Heart right ventricle (tissue), 16 donors: ENCODE measurements around the gene PDE9A. TPM values are rescaled to one million over a fixed set of nuclear protein-coding genes. Genes with fewer than 3 reads are reported as not detected.

ENCODE experiments used
- ATAC-seq, 8 donors: fragments of 200-7000 bp; cut with Tn5 transposase; one replicate each; pipeline ENCODE4 v1.9.1; 2020; ENCODE audit warnings: mild to moderate bottlenecking in 8 of 8, moderate library complexity in 8 of 8, moderate number of reproducible peaks in 1 of 8
- DNase-seq, 2 donors: peaks; one replicate each; pipeline ENCODE4 v3.0.0-alpha.2; 2020
- H3K27ac ChIP-seq, 10 donors: fragments of 200-600 bp; sonication (generic) in 2 of 10; one replicate each; pipeline versions ENCODE4 v1.5.0 to v1.8.0; 2020 to 2022; ENCODE audit warnings: mild to moderate bottlenecking in 3 of 10
- H3K27me3 ChIP-seq, 7 donors: fragments of 200-600 bp; one replicate each; pipeline ENCODE4 v1.8.0; 2021 to 2022; ENCODE audit warnings: mild to moderate bottlenecking in 2 of 7
- H3K36me3 ChIP-seq, 9 donors: fragments of 200-600 bp; sonication (generic) in 1 of 9; one replicate each; pipeline versions ENCODE4 v1.5.0 to v1.8.0; 2020 to 2022; ENCODE audit warnings: mild to moderate bottlenecking in 2 of 9
- H3K4me1 ChIP-seq, 9 donors: fragments of 200-600 bp; sonication (generic) in 1 of 9; one replicate each; pipeline versions ENCODE4 v1.5.0 to v1.8.0; 2020 to 2022; ENCODE audit warnings: mild to moderate bottlenecking in 4 of 9
- H3K4me3 ChIP-seq, 10 donors: fragments of 200-600 bp; sonication (generic) in 2 of 10; one replicate each; pipeline versions ENCODE4 v1.5.0 to v1.8.0; 2020 to 2022; ENCODE audit warnings: mild to moderate bottlenecking in 7 of 10, moderate library complexity in 2 of 10
- H3K9me3 ChIP-seq, 11 donors: fragments of 200-600 bp in 10 of 11; sonication (generic) in 2 of 11; one replicate each; pipeline versions ENCODE4 v1.5.0 to v1.8.0; 2013 to 2022; ENCODE audit warnings: mild to moderate bottlenecking in 2 of 11, control low read depth in 1 of 11, moderate library complexity in 1 of 11
- CTCF ChIP-seq, 9 donors: fragments of 200-600 bp; sonication (generic) in 2 of 9; IDR thresholded peaks; one replicate each; pipeline versions ENCODE4 v1.5.0 to v1.8.0; 2021 to 2022; ENCODE audit warnings: antibody characterized with exemption in 9 of 9, mild to moderate bottlenecking in 5 of 9, moderate library complexity in 1 of 9
- WGBS, 2 donors: extraction: QIAGEN DNeasy Blood & Tissue Kit; methylation state at CpG; one replicate each; pipeline ENCODE4 v1.1.7; 2013; ENCODE audit warnings: inconsistent platforms in 1 of 2; 5-methylcytosine and 5-hydroxymethylcytosine counted together
- intact Hi-C, 10 donors: fragments of 100-400 bp; cut with DNase I; formaldehyde crosslinking; loops; one replicate each; pipeline versions ENCODE4 v1.11.1 to v1.14.2; 2022
- polyA plus RNA-seq, 2 donors: library from polyadenylated mRNA; stranded (reverse); fragments of 200-250 nt; gene quantifications; one replicate each; pipeline ENCODE4 v1.2.3, GENCODE V29; 2013
- total RNA-seq, 10 donors: library from RNA; stranded (reverse); fragmentation: NEBNext Ultra II Directional in 3 of 10; extraction: Animal tissue kit (Norgen Biotek cat#: 25700) in 3 of 10; gene quantifications; one replicate each; pipeline versions ENCODE4 v1.2.1 to v1.2.4, GENCODE V29; 2021 to 2023
- donor health status: Arrhythmogenic right ventricular cardiomyopathy.
- donor health status: ischemic (EF 13 %, LVEDD 7.1; RV severe dilation, severe dysfunction).
- donor health status: healthy with polysubstance abuse.
- donor health status: DM: no; HTN: yes; CAD: no.
- donor health status: DM: no; HTN: no; CAD: no.
- donor health status: ischemic (EF 25% LVEDD 6.9; RV normal size, moderate dysfunction).
- donor health status: ischemic (EF 25% LVEDD 5.7; RV mildly dilated, moderate dysfunction).
- donor health status: healthy.
- donor health status: DM: yes; HTN: yes; CAD: no.
- donor health status: Ischemic cardiomyopathy.
- donor health status: ischemic (EF 35%, LVEDD 5.7; RV mildly dilated, moderate dysfunction).
- donor health status: nonischemic (EF 11% LVEDD 7.7; RV severe dilation, severe dysfunction).
- donor health status: DM: yes; HTN: yes; CAD: no.
- donor health status: PGD.
- donor health status: ischemic (EF 29% LVEDD 5.4; RV normal size, mild dysfunction).
- donor health status: nonischemic (EF 23%, LVEDD 6.1; RV moderate dilation, normal function).

Gene PDE9A
- total and polyA plus RNA-seq, 12 donors: 1.2 to 7.0 (median 2.2) TPM

- Histone ChIP-seq H3K27ac (no peak overlapping the region), H3K36me3 (peaks cover 0 to 56% (median 0%) of the 10 kb centered on the region in 9 donors), H3K27me3 (peaks cover 0 to 6% (median 0%) of the 10 kb centered on the region in 7 donors), H3K4me3 (no peak overlapping the region), H3K4me1 (no peaks in the 10 kb centered on the region), H3K9me3 (no peaks in the 10 kb centered on the region)
- no peak for TF ChIP-seq CTCF (IDR thresholded peaks at IDR 0.05)
- WGBS, 2 donors: 53 to 61% methylated on average over 21 of the region's 21 CpGs
- DNase-seq: no peak
- intact Hi-C loops: no loop called here
- ATAC-seq: peak in 7 of 8 donors; percentile 30 to 75 (median 66)
Measured at GRCh38 chr21:42760951-42761751, 107.7 kb downstream of the PDE9A start.

GRCh38 chr21:42761776-42762335, 108.4 kb downstream of the PDE9A start:
- WGBS, 2 donors: 86 to 93% methylated on average over 18 of the region's 18 CpGs
- peaks cover 0 to 58% (median 0%) of the 10 kb centered on the region in 9 donors for H3K36me3 ChIP-seq
- TF ChIP-seq CTCF (IDR thresholded peaks at IDR 0.05): no peak
- intact Hi-C loops: no loop called here
- ATAC-seq (peak in 1 of 8 donors; percentile 8), DNase-seq (no peak)
- H3K4me1 ChIP-seq: no peaks in the 10 kb centered on the region
- no peaks in the 10 kb centered on the region for H3K9me3 ChIP-seq
- peaks cover 0 to 6% (median 0%) of the 10 kb centered on the region in 7 donors for H3K27me3 ChIP-seq
- no peak overlapping the region for H3K4me3 ChIP-seq
- no peak overlapping the region for H3K27ac ChIP-seq

GRCh38 chr21:42763581-42764442, 110.4 kb downstream of the PDE9A start:
- no peak overlapping the region for H3K27ac ChIP-seq
- 90 to 93% methylated on average over 25 of the region's 25 CpGs for WGBS, 2 donors
- DNase-seq: no peak
- no peaks in the 10 kb centered on the region for H3K9me3 ChIP-seq
- peaks cover 0 to 6% (median 0%) of the 10 kb centered on the region in 7 donors for H3K27me3 ChIP-seq
- ATAC-seq: no peak
- no peak overlapping the region for H3K4me3 ChIP-seq
- H3K36me3 ChIP-seq: peaks cover 0 to 71% (median 0%) of the 10 kb centered on the region in 9 donors
- no peaks in the 10 kb centered on the region for H3K4me1 ChIP-seq
- no peak for TF ChIP-seq CTCF (IDR thresholded peaks at IDR 0.05)
- intact Hi-C loops: no loop called here

GRCh38 chr21:42764443-42764760, 111.0 kb downstream of the PDE9A start:
- no peak overlapping the region for H3K4me3 ChIP-seq
- ATAC-seq (no peak), DNase-seq (no peak)
- H3K27ac ChIP-seq: no peak overlapping the region
- H3K36me3 ChIP-seq: peaks cover 0 to 77% (median 0%) of the 10 kb centered on the region in 9 donors
- intact Hi-C loops: no loop called here
- no peak for TF ChIP-seq CTCF (IDR thresholded peaks at IDR 0.05)
- peaks cover 0 to 6% (median 0%) of the 10 kb centered on the region in 7 donors for H3K27me3 ChIP-seq
- no peaks in the 10 kb centered on the region for H3K9me3 ChIP-seq
- WGBS, 2 donors: 95 to 97% methylated on average over 9 of the region's 9 CpGs
- no peaks in the 10 kb centered on the region for H3K4me1 ChIP-seq
